Liver (tissue), 9 donors: ENCODE results near the gene BCKDHB. TPM values are rescaled to one million over a fixed set of nuclear protein-coding genes. Genes with fewer than 3 reads are reported as not detected.
"Not testable (repeated sequence)": the region's sequence is repeated elsewhere in the genome, so short reads cannot be mapped to it uniquely, and the experiment has no call there.

Experiments used
- DNase-seq: peaks from one replicate; pipeline ENCODE4 v3.0.0-alpha.2; 2017; ENCODE audit warnings: low spot score
- H3K27ac ChIP-seq, 2 donors: one replicate each; pipeline ENCODE4 v1.7.0; 2013; ENCODE audit warnings: inconsistent platforms in 2 of 2, low read length in 2 of 2, control low read depth in 1 of 2, low read depth in 1 of 2, mild to moderate bottlenecking in 1 of 2
- H3K27me3 ChIP-seq, 4 donors: one replicate each; pipeline versions ENCODE4 v1.6.1 to v1.7.0; 2013; ENCODE audit warnings: low read length in 3 of 4, inconsistent platforms in 1 of 4, mild to moderate bottlenecking in 1 of 4, moderate library complexity in 1 of 4; ENCODE audit not compliant: control insufficient read depth in 4 of 4, insufficient read depth in 4 of 4
- H3K36me3 ChIP-seq, 4 donors: one replicate each; pipeline versions ENCODE4 v1.6.1 to v1.7.0; 2013; ENCODE audit warnings: low read length in 3 of 4, mild to moderate bottlenecking in 3 of 4, low read depth in 1 of 4, moderate library complexity in 1 of 4; ENCODE audit not compliant: control insufficient read depth in 4 of 4, insufficient read depth in 3 of 4
- H3K4me1 ChIP-seq, 4 donors: one replicate each; pipeline versions ENCODE4 v1.6.1 to v1.7.0; 2013; ENCODE audit warnings: low read length in 3 of 4, mild to moderate bottlenecking in 3 of 4, moderate library complexity in 1 of 4; ENCODE audit not compliant: control insufficient read depth in 4 of 4, insufficient read depth in 4 of 4
- H3K4me3 ChIP-seq, 3 donors: one replicate each; pipeline versions ENCODE4 v1.6.1 to v1.7.0; 2013; ENCODE audit warnings: low read length in 3 of 3, control low read depth in 1 of 3, low read depth in 1 of 3, mild to moderate bottlenecking in 1 of 3
- H3K9ac ChIP-seq, 2 donors: one replicate each; pipeline ENCODE4 v1.7.0; 2013; ENCODE audit warnings: low read length in 2 of 2, mild to moderate bottlenecking in 2 of 2, moderate library complexity in 2 of 2, control low read depth in 1 of 2, low read depth in 1 of 2
- H3K9me3 ChIP-seq, 4 donors: one replicate each; pipeline versions ENCODE4 v1.6.1 to v1.7.0; 2013; ENCODE audit warnings: low read length in 3 of 4; ENCODE audit not compliant: control insufficient read depth in 4 of 4
- EGR1 ChIP-seq, 2 donors: IDR thresholded peaks; 2 replicates each; pipeline ENCODE4 v1.6.1; 2016 to 2018; ENCODE audit warnings: antibody characterized with exemption in 2 of 2, low read depth in 2 of 2
- FOXA1 ChIP-seq: IDR thresholded peaks from 2 replicates; pipeline ENCODE4 v1.6.1; 2016; ENCODE audit warnings: antibody characterized with exemption
- FOXA2 ChIP-seq: IDR thresholded peaks from 2 replicates; pipeline ENCODE4 v1.6.1; 2016; ENCODE audit warnings: antibody characterized with exemption
- HNF4A ChIP-seq, 2 donors: conservative IDR thresholded peaks; 2 replicates each; pipeline ENCODE4 v1.6.1; 2016; ENCODE audit warnings: antibody characterized with exemption in 2 of 2, mild to moderate bottlenecking in 2 of 2
- HNF4G ChIP-seq: IDR thresholded peaks from 2 replicates; pipeline ENCODE4 v1.6.1; 2016; ENCODE audit warnings: antibody characterized with exemption
- MAX ChIP-seq: IDR thresholded peaks from 2 replicates; pipeline ENCODE4 v1.6.1; 2016; ENCODE audit warnings: antibody characterized with exemption
- RAD21 ChIP-seq, 2 donors: IDR thresholded peaks; 2 replicates each; pipeline ENCODE4 v1.6.1; 2016; ENCODE audit warnings: antibody characterized with exemption in 2 of 2, mild to moderate bottlenecking in 2 of 2
- SP1 ChIP-seq: IDR thresholded peaks from 2 replicates; pipeline ENCODE4 v1.6.1; 2018; ENCODE audit warnings: antibody characterized with exemption, mild to moderate bottlenecking
- TAF1 ChIP-seq: conservative IDR thresholded peaks from 2 replicates; pipeline ENCODE4 v1.6.1; 2016; ENCODE audit warnings: antibody characterized with exemption, mild to moderate bottlenecking
- WGBS: extraction: QIAGEN DNeasy Blood & Tissue Kit; methylation state at CpG from one replicate; pipeline ENCODE4 v1.1.7; 2013; 5-methylcytosine and 5-hydroxymethylcytosine counted together
- polyA plus RNA-seq, 2 donors: library from polyadenylated mRNA; stranded (reverse) in 1 of 2; unstranded in 1 of 2; fragments of 200-250 nt in 1 of 2; fragments of >200 nt in 1 of 2; fragmentation: Nextera tagmentation in 1 of 2; extraction: Ambion mirVana in 1 of 2; gene quantifications; one replicate each; pipeline versions ENCODE4 v1.2.1 to v1.2.3, GENCODE V29; 2013 to 2015
- total RNA-seq, 2 donors: library from RNA; depleted of rRNA; stranded (reverse); fragments of >200 nt; gene quantifications; one replicate each; pipeline ENCODE4 v1.2.3, GENCODE V29; 2014
- TF ChIP-seq, protein P1 (sequence below): IDR thresholded peaks from 2 replicates; pipeline ENCODE4 v1.6.1; 2016; ENCODE audit warnings: antibody characterized with exemption
- TF ChIP-seq, protein P2 (sequence below): IDR thresholded peaks from 2 replicates; pipeline ENCODE4 v1.6.1; 2016; ENCODE audit warnings: antibody characterized with exemption
- TF ChIP-seq, protein P3 (sequence below): fragments of 150-350 bp; IDR thresholded peaks from 2 replicates; pipeline ENCODE4 v1.5.1; 2017; ENCODE audit warnings: improper control_type of control experiment, low read depth, low read length; ENCODE audit not compliant: missing input control
- TF ChIP-seq, protein P4 (sequence below): IDR thresholded peaks from 2 replicates; pipeline ENCODE4 v1.6.1; 2016; ENCODE audit warnings: antibody characterized with exemption, mild to moderate bottlenecking
- donor health status: healthy.
- donor health status: healthy.
- donor health status: healthy.
- donor health status: healthy.
- donor health status: healthy.

The BCKDHB gene
- total and polyA plus RNA-seq, 4 donors: 13.0 to 74.8 (median 31.6) TPM

DNA sequence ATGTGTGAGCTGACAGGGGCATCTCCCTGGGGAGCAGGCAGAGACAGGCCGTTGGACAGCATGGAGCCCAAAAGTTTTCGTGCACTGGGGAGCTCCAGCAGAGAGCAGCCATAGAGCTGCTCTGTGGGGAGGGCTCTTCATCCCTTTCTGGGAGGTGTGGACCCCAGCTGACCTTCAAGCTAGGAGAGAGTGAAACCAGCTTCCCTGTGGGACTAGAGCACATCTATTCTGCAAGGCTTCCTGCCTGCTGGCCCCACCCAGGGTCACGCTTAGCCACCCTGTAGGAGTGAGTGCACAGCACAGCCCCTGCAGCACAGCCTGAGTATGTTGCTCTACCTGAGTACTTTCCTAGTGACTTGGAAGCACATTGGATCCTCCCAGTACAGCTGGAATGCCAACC, 183.3 kb downstream of the BCKDHB start:
- Histone ChIP-seq H3K4me1 (no peaks in the 10 kb centered on the region), H3K27ac (no peak overlapping the region), H3K36me3 (no peaks in the 10 kb centered on the region), H3K9me3 (peaks cover 0 to 2% (median 0%) of the 10 kb centered on the region in 4 donors), H3K27me3 (no peaks in the 10 kb centered on the region), H3K9ac (no peak overlapping the region), H3K4me3 (no peak overlapping the region)
- no peak for TF ChIP-seq RAD21 (IDR thresholded peaks at IDR 0.05)
- no peak for TF ChIP-seq FOXA2
- TF ChIP-seq TAF1: no peak
- TF ChIP-seq, protein P1, sequence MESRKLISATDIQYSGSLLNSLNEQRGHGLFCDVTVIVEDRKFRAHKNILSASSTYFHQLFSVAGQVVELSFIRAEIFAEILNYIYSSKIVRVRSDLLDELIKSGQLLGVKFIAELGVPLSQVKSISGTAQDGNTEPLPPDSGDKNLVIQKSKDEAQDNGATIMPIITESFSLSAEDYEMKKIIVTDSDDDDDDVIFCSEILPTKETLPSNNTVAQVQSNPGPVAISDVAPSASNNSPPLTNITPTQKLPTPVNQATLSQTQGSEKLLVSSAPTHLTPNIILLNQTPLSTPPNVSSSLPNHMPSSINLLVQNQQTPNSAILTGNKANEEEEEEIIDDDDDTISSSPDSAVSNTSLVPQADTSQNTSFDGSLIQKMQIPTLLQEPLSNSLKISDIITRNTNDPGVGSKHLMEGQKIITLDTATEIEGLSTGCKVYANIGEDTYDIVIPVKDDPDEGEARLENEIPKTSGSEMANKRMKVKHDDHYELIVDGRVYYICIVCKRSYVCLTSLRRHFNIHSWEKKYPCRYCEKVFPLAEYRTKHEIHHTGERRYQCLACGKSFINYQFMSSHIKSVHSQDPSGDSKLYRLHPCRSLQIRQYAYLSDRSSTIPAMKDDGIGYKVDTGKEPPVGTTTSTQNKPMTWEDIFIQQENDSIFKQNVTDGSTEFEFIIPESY: no peak
- TF ChIP-seq, protein P2, sequence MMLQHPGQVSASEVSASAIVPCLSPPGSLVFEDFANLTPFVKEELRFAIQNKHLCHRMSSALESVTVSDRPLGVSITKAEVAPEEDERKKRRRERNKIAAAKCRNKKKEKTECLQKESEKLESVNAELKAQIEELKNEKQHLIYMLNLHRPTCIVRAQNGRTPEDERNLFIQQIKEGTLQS: no peak
- TF ChIP-seq HNF4A (conservative IDR thresholded peaks at IDR 0.05): no peak
- no peak for TF ChIP-seq HNF4G
- no peak for TF ChIP-seq FOXA1
- no peak for TF ChIP-seq SP1
- TF ChIP-seq EGR1 (IDR thresholded peaks at IDR 0.05; ENCODE audit: low read depth in 2 of 2): no peak
- DNase-seq: no peak
- 77% methylated on average over 3 of the region's 3 CpGs for WGBS

DNA sequence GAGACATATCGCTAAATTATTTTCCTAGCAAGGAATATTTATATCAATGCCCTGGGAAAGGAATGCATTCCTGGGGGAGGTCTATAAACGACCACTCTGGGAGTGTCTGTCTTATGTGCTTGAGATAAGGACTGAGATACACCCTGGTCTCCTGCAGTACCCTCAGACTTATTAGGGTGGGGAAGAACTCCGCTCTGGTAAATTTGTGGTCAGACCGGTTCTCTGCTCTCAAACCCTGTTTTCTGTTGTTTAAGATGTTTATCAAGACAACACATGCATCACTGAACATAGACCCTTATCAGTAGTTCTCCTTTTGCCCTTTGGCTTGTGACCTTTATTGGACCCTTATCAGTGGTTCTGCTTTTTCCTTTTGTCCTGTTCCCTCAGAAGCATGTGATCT, 188.1 kb downstream of the BCKDHB start:
- H3K4me3 ChIP-seq, DNase-seq, H3K27ac ChIP-seq, H3K9me3 ChIP-seq, H3K9ac ChIP-seq, H3K4me1 ChIP-seq, H3K36me3 ChIP-seq, H3K27me3 ChIP-seq: not testable (repeated sequence)
- 98% methylated on average over 4 of the region's 4 CpGs for WGBS

- H3K9ac ChIP-seq: no peak overlapping the region
- no peaks in the 10 kb centered on the region for H3K36me3 ChIP-seq
- DNase-seq: no peak
- TF ChIP-seq, protein P3, sequence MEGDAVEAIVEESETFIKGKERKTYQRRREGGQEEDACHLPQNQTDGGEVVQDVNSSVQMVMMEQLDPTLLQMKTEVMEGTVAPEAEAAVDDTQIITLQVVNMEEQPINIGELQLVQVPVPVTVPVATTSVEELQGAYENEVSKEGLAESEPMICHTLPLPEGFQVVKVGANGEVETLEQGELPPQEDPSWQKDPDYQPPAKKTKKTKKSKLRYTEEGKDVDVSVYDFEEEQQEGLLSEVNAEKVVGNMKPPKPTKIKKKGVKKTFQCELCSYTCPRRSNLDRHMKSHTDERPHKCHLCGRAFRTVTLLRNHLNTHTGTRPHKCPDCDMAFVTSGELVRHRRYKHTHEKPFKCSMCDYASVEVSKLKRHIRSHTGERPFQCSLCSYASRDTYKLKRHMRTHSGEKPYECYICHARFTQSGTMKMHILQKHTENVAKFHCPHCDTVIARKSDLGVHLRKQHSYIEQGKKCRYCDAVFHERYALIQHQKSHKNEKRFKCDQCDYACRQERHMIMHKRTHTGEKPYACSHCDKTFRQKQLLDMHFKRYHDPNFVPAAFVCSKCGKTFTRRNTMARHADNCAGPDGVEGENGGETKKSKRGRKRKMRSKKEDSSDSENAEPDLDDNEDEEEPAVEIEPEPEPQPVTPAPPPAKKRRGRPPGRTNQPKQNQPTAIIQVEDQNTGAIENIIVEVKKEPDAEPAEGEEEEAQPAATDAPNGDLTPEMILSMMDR: no peak
- no peak for TF ChIP-seq MAX
- TF ChIP-seq, protein P2: no peak
- TF ChIP-seq, protein P4, sequence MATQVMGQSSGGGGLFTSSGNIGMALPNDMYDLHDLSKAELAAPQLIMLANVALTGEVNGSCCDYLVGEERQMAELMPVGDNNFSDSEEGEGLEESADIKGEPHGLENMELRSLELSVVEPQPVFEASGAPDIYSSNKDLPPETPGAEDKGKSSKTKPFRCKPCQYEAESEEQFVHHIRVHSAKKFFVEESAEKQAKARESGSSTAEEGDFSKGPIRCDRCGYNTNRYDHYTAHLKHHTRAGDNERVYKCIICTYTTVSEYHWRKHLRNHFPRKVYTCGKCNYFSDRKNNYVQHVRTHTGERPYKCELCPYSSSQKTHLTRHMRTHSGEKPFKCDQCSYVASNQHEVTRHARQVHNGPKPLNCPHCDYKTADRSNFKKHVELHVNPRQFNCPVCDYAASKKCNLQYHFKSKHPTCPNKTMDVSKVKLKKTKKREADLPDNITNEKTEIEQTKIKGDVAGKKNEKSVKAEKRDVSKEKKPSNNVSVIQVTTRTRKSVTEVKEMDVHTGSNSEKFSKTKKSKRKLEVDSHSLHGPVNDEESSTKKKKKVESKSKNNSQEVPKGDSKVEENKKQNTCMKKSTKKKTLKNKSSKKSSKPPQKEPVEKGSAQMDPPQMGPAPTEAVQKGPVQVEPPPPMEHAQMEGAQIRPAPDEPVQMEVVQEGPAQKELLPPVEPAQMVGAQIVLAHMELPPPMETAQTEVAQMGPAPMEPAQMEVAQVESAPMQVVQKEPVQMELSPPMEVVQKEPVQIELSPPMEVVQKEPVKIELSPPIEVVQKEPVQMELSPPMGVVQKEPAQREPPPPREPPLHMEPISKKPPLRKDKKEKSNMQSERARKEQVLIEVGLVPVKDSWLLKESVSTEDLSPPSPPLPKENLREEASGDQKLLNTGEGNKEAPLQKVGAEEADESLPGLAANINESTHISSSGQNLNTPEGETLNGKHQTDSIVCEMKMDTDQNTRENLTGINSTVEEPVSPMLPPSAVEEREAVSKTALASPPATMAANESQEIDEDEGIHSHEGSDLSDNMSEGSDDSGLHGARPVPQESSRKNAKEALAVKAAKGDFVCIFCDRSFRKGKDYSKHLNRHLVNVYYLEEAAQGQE: no peak
- no peak for TF ChIP-seq RAD21 (IDR thresholded peaks at IDR 0.05)
- H3K9me3 ChIP-seq: no peaks in the 10 kb centered on the region
- no peak overlapping the region for H3K4me3 ChIP-seq
- peaks cover 0 to 1% (median 0%) of the 10 kb centered on the region in 4 donors for H3K4me1 ChIP-seq
- H3K27me3 ChIP-seq: no peaks in the 10 kb centered on the region
- H3K27ac ChIP-seq: no peak overlapping the region
These were observed 196.2 kb downstream of the BCKDHB start for GRCh38 chr6:80302716-80303115.
